SIG-M5 treated with dmso at 0.1 percent for 504 hours (cell line): Measurements from ENCODE around the gene CENPC.
"Not testable (repeated sequence)": the region's sequence is repeated elsewhere in the genome, so short reads cannot be mapped to it uniquely, and the experiment has no call there.

Source experiments
- DNase-seq: peaks from one replicate; lab custom pipeline; 2025; ENCODE audit not compliant: unreplicated experiment; lab: John Stamatoyannopoulos, UW

The CENPC gene

GRCh38 chr4:67552146-67552792 lies 7.0 kb upstream of the CENPC start:
- not testable (repeated sequence) for DNase-seq

- no peak for DNase-seq
Measured at GRCh38 chr4:67550857-67551256, 5.6 kb upstream of the CENPC start.

GRCh38 chr4:67550451-67550850 lies 5.1 kb upstream of the CENPC start:
- no peak for DNase-seq

GRCh38 chr4:67549123-67549522 lies 3.8 kb upstream of the CENPC start:
- DNase-seq: peak; percentile 4

- DNase-seq: no peak
Measured at GRCh38 chr4:67546971-67547370, 1.7 kb upstream of the CENPC start.

- DNase-seq: no peak
Measured at GRCh38 chr4:67546004-67546356, 677 bp upstream of the CENPC start.

- no peak for DNase-seq
Measured at GRCh38 chr4:67542076-67542475, 3.2 kb downstream of the CENPC start.

GRCh38 chr4:67539830-67540229 lies 5.5 kb downstream of the CENPC start:
- no peak for DNase-seq

- no peak for DNase-seq
Measured at GRCh38 chr4:67535280-67535840, 9.9 kb downstream of the CENPC start.

GRCh38 chr4:67533112-67533511 lies 12.2 kb downstream of the CENPC start:
- no peak for DNase-seq

- DNase-seq: not testable (repeated sequence)
Measured at GRCh38 chr4:67532397-67532796, 12.9 kb downstream of the CENPC start.

- DNase-seq: no peak
Measured at GRCh38 chr4:67531379-67531962, 13.8 kb downstream of the CENPC start.

- not testable (repeated sequence) for DNase-seq
Measured at GRCh38 chr4:67524140-67524539, 21.2 kb downstream of the CENPC start.

GRCh38 chr4:67522851-67523671 lies 22.2 kb downstream of the CENPC start:
- DNase-seq: no peak

GRCh38 chr4:67522230-67522629 lies 23.1 kb downstream of the CENPC start:
- DNase-seq: no peak

GRCh38 chr4:67521506-67521905 lies 23.8 kb downstream of the CENPC start:
- DNase-seq: no peak

GRCh38 chr4:67520141-67520540 lies 25.2 kb downstream of the CENPC start:
- no peak for DNase-seq

- DNase-seq: no peak
Measured at GRCh38 chr4:67512501-67512900, 32.8 kb downstream of the CENPC start.

- DNase-seq: no peak
Measured at GRCh38 chr4:67500373-67500772, 44.9 kb downstream of the CENPC start.

- DNase-seq: no peak
Measured at GRCh38 chr4:67499799-67500198, 45.5 kb downstream of the CENPC start.

GRCh38 chr4:67483868-67484602 lies 61.3 kb downstream of the CENPC start:
- no peak for DNase-seq
